Ishikawa (cell line): Measurements from ENCODE around the gene GXYLT2.

ENCODE experiments used
- CEBPB ChIP-seq: IDR thresholded peaks from 2 replicates; pipeline ENCODE4 v1.6.1; 2012
- EGR1 ChIP-seq: IDR thresholded peaks from 2 replicates; pipeline ENCODE4 v1.6.1; 2012
- EP300 ChIP-seq: IDR thresholded peaks from 2 replicates; pipeline ENCODE4 v1.6.1; 2012; ENCODE audit warnings: borderline replicate concordance
- FOXM1 ChIP-seq: IDR thresholded peaks from 2 replicates; pipeline ENCODE4 v1.6.1; 2012; ENCODE audit warnings: low read depth, borderline replicate concordance
- NFIC ChIP-seq: IDR thresholded peaks from 2 replicates; pipeline ENCODE4 v1.6.1; 2012
- RAD21 ChIP-seq: IDR thresholded peaks from 2 replicates; pipeline ENCODE4 v1.6.1; 2012; ENCODE audit warnings: low read depth
- REST ChIP-seq: IDR thresholded peaks from 2 replicates; pipeline ENCODE4 v1.6.1; 2012; ENCODE audit warnings: low read depth, mild to moderate bottlenecking
- TAF1 ChIP-seq: IDR thresholded peaks from 2 replicates; pipeline ENCODE4 v1.6.1; 2012; ENCODE audit warnings: low read depth, mild to moderate bottlenecking
- TCF12 ChIP-seq: IDR thresholded peaks from 2 replicates; pipeline ENCODE4 v1.6.1; 2012; ENCODE audit warnings: low read depth
- TEAD4 ChIP-seq: IDR thresholded peaks from 2 replicates; pipeline ENCODE4 v1.6.1; 2012
- USF1 ChIP-seq: IDR thresholded peaks from 2 replicates; pipeline ENCODE4 v1.6.1; 2012
- YY1 ChIP-seq: IDR thresholded peaks from 2 replicates; pipeline ENCODE4 v1.6.1; 2012; ENCODE audit warnings: low read depth
- TF ChIP-seq, protein P1 (sequence below): IDR thresholded peaks from 2 replicates; pipeline ENCODE4 v1.6.1; 2012

DNA sequence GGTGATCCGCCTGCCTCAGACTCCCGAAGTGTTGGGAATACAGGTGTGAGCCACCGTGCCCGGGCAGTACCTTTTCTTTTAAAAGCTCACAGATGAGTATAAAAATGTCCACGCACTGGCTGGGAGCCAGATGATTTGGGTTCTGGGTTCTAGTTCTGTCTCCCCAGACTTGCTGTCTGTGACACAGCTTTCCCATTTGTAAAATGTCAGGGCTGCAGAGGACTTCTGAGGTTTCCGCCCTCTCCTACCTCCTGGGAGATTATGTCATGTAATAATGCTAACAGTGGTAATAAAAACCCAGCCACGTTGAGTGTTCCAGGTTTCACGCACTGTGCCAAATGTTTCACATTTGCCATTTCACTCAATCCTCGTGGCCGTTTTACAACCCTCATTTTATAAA lies 107.5 kb downstream of the GXYLT2 start:
- no peak for TF ChIP-seq CEBPB
- no peak for TF ChIP-seq FOXM1
- TF ChIP-seq, protein P1, sequence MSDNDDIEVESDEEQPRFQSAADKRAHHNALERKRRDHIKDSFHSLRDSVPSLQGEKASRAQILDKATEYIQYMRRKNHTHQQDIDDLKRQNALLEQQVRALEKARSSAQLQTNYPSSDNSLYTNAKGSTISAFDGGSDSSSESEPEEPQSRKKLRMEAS: no peak
- no peak for TF ChIP-seq USF1
- TF ChIP-seq REST: no peak
- no peak for TF ChIP-seq EGR1
- no peak for TF ChIP-seq RAD21
- TF ChIP-seq NFIC: no peak
- TF ChIP-seq TAF1: no peak
- TF ChIP-seq TCF12: no peak
- TF ChIP-seq TEAD4: no peak
- TF ChIP-seq YY1: no peak
- no peak for TF ChIP-seq EP300
